Testis (tissue), 5 donors: ENCODE data around the gene OR10H4. TPM values are rescaled to one million over a fixed set of nuclear protein-coding genes. Genes with fewer than 3 reads are reported as not detected.
"Not testable (repeated sequence)": the region's sequence is repeated elsewhere in the genome, so short reads cannot be mapped to it uniquely, and the experiment has no call there.

Experiments
- DNase-seq: peaks from one replicate; pipeline ENCODE4 v3.0.0-alpha.2; 2019
- H3K27ac ChIP-seq, 2 donors: fragments of 200-600 bp; sonication (generic); one replicate each; pipeline ENCODE4 v1.5.1; 2019
- H3K27me3 ChIP-seq: fragments of 200-600 bp; sonication (generic); one replicate; pipeline ENCODE4 v1.5.1; 2019
- H3K36me3 ChIP-seq: fragments of 200-600 bp; sonication (generic); one replicate; pipeline ENCODE4 v1.5.1; 2017; ENCODE audit warnings: low read depth; ENCODE audit errors: missing control alignments
- H3K4me1 ChIP-seq: fragments of 200-600 bp; sonication (generic); one replicate; pipeline ENCODE4 v1.5.1; 2019
- H3K4me3 ChIP-seq, 2 donors: fragments of 200-600 bp; sonication (generic); one replicate each; pipeline ENCODE4 v1.5.1; 2017 to 2019
- H3K9me3 ChIP-seq: fragments of 200-600 bp; sonication (generic); one replicate; pipeline ENCODE4 v1.5.1; 2017
- POLR2A ChIP-seq: fragments of 450-650 bp; IDR thresholded peaks from one replicate; pipeline ENCODE4 v1.6.1; 2017; ENCODE audit warnings: antibody characterized with exemption, mild to moderate bottlenecking, moderate library complexity
- WGBS, 2 donors: methylation state at CpG; one replicate each; pipeline ENCODE4 v1.1.5; 2018; 5-methylcytosine and 5-hydroxymethylcytosine counted together
- intact Hi-C: fragments of 100-400 bp; cut with DNase I; formaldehyde crosslinking; loops from one replicate; pipeline ENCODE4 v1.15.1; 2023; ENCODE audit warnings: low total_unique reads
- long read RNA-seq, 2 donors: transcript quantifications; one replicate each; lab custom pipeline, GENCODE V29; 2026
- polyA plus RNA-seq: library from polyadenylated mRNA; stranded (reverse); fragments of 350-450 nt; fragmentation: Illumina TruSeq; extraction: RNeasy Lipid Tissue Mini Kit (QIAGEN cat#74804); gene quantifications from one replicate; pipeline ENCODE4 v1.2.3, GENCODE V29; 2014; ENCODE audit warnings: low read depth, low replicate concordance; ENCODE audit not compliant: insufficient read depth
- total RNA-seq, 2 donors: library from RNA; depleted of rRNA; stranded (reverse); fragments of >200 nt; gene quantifications; one replicate each; pipeline ENCODE4 v1.2.3, GENCODE V29; 2016
- TF ChIP-seq, protein P1 (sequence below), 3 experiments: fragments of 450-650 bp in 2 of 3; fragments of 200-600 bp in 1 of 3; sonication (generic) in 1 of 3; IDR thresholded peaks; one replicate each; pipeline ENCODE4 v1.5.1; 2016 to 2019; ENCODE audit warnings: antibody characterized with exemption in 3 of 3, mild to moderate bottlenecking in 2 of 3, moderate library complexity in 1 of 3

OR10H4 gene, protein sequence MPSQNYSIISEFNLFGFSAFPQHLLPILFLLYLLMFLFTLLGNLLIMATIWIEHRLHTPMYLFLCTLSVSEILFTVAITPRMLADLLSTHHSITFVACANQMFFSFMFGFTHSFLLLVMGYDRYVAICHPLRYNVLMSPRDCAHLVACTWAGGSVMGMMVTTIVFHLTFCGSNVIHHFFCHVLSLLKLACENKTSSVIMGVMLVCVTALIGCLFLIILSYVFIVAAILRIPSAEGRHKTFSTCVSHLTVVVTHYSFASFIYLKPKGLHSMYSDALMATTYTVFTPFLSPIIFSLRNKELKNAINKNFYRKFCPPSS
- under 1 TPM in 1 of 2 donors, not detected in 1; 0.31 TPM for total RNA-seq
- not detected for polyA plus RNA-seq
- long read RNA-seq, donor 1 = 0 reads
- long read RNA-seq, donor 2 = 0 reads

DNA sequence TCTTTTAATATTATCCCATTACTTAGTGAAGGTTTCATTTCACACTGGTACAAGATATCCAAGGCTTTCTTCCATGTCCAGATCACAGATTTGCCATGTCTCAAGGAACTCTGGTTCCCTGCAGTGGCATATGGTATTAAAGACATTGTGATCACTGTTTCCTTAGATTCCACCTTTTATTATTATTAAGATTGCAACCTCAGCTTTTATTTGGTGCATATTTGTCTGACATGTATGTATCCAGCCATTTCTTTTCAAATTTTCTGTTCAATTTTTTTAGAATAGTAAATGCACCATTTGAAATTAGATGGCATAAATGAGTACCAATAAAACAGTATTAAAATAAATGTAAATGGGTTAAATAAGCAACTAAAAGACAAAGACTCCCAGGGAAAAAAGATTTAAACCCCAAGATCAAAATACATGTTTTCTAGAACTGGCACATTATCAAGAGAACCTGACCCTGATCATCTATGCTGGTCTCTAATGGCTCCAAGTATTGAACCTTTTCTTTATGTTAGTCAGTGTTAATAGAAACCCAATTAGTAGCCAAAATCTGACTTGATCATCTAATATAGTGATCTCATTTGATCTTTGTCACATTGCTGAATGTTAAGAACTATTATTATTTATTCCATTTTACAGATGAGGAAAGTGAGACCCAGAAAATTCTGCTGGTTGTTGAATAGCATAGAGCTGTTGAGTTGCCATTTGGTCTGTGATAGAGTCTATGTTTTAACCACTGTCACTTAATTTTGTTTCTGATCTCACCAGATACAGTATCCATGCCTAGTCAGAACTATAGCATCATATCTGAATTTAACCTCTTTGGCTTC lies at the start of gene OR10H4:
OR10H4 (plus strand) TSS at position 786 of the 836 bp plus-strand sequence; CDS start at position 786, 0 bp downstream.
- Histone ChIP-seq H3K4me3 (no peak within 1 kb of the TSS), H3K36me3 (no peaks in the 10 kb centered on the region), H3K27ac (no peak within 1 kb of the TSS), H3K27me3 (no peaks in the 10 kb centered on the region), H3K4me1 (no peaks in the 10 kb centered on the region), H3K9me3 (no peaks in the 10 kb centered on the region)
- no peak for DNase-seq
- intact Hi-C loops = no loop called here
- no peak for TF ChIP-seq POLR2A
- TF ChIP-seq, protein P1, sequence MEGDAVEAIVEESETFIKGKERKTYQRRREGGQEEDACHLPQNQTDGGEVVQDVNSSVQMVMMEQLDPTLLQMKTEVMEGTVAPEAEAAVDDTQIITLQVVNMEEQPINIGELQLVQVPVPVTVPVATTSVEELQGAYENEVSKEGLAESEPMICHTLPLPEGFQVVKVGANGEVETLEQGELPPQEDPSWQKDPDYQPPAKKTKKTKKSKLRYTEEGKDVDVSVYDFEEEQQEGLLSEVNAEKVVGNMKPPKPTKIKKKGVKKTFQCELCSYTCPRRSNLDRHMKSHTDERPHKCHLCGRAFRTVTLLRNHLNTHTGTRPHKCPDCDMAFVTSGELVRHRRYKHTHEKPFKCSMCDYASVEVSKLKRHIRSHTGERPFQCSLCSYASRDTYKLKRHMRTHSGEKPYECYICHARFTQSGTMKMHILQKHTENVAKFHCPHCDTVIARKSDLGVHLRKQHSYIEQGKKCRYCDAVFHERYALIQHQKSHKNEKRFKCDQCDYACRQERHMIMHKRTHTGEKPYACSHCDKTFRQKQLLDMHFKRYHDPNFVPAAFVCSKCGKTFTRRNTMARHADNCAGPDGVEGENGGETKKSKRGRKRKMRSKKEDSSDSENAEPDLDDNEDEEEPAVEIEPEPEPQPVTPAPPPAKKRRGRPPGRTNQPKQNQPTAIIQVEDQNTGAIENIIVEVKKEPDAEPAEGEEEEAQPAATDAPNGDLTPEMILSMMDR (IDR thresholded peaks at IDR 0.05) = no peak

- H3K9me3 ChIP-seq, H3K27me3 ChIP-seq, H3K4me1 ChIP-seq, DNase-seq, intact Hi-C loops, H3K27ac ChIP-seq, H3K36me3 ChIP-seq: not testable (repeated sequence)
- H3K4me3 ChIP-seq = peak overlapping the region in 1 of 2 donors; percentile 18
- WGBS, 2 donors = 9 to 32% methylated on average over 8 to 29 of the region's 30 CpGs
Measured at GRCh38 chr19:15899561-15899960, 49.2 kb upstream of the OR10H4 start.

DNA sequence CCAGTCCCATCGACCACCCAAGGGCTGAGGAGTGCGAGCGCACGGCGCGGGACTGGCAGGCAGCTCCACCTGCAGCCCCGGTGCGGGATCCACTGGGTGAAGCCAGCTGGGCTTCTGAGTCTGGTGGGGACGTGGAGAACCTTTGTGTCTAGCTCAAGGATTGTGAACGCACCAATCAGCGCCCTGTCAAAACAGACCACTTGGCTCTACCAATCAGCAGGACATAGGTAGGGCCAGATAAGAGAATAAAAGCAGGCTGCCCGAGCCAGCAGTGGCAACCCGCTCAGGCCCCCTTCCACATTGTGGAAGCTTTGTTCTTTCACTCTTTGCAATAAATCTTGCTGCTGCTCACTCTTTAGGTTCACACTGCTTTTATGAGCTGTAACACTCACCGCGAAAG lies 48.8 kb upstream of the OR10H4 start:
- H3K36me3 ChIP-seq, H3K4me1 ChIP-seq, intact Hi-C loops, H3K27ac ChIP-seq, H3K9me3 ChIP-seq, DNase-seq, H3K27me3 ChIP-seq: not testable (repeated sequence)
- H3K4me3 ChIP-seq = peak overlapping the region in 1 of 2 donors; percentile 18
- 6 to 19% methylated on average over 6 to 14 of the region's 15 CpGs for WGBS, 2 donors

- no peaks in the 10 kb centered on the region for H3K9me3 ChIP-seq
- DNase-seq = no peak
- WGBS, 2 donors = 56 to 68% methylated on average over 11 of the region's 11 CpGs
- intact Hi-C loops = no loop called here
- no peak overlapping the region for H3K27ac ChIP-seq
- TF ChIP-seq, protein P1 (IDR thresholded peaks at IDR 0.05) = no peak
- no peak for TF ChIP-seq POLR2A
- no peaks in the 10 kb centered on the region for H3K36me3 ChIP-seq
- no peak overlapping the region for H3K4me3 ChIP-seq
- H3K27me3 ChIP-seq = no peaks in the 10 kb centered on the region
- H3K4me1 ChIP-seq = no peaks in the 10 kb centered on the region
Measured at GRCh38 chr19:15900504-15900903, 48.3 kb upstream of the OR10H4 start.

GRCh38 chr19:15902254-15902653 lies 46.6 kb upstream of the OR10H4 start:
- H3K4me3 ChIP-seq = no peak overlapping the region
- TF ChIP-seq POLR2A = no peak
- TF ChIP-seq, protein P1 (IDR thresholded peaks at IDR 0.05) = no peak
- no peak for DNase-seq
- no peak overlapping the region for H3K27ac ChIP-seq
- intact Hi-C loops = no loop called here
- H3K36me3 ChIP-seq = no peaks in the 10 kb centered on the region
- no peaks in the 10 kb centered on the region for H3K4me1 ChIP-seq
- 68 to 75% methylated on average over 10 to 11 of the region's 11 CpGs for WGBS, 2 donors
- no peaks in the 10 kb centered on the region for H3K27me3 ChIP-seq
- H3K9me3 ChIP-seq = no peaks in the 10 kb centered on the region

GRCh38 chr19:15902898-15903297 lies 45.9 kb upstream of the OR10H4 start:
- H3K4me1 ChIP-seq, H3K9me3 ChIP-seq, H3K36me3 ChIP-seq, H3K27me3 ChIP-seq, H3K27ac ChIP-seq, intact Hi-C loops, DNase-seq: not testable (repeated sequence)
- H3K4me3 ChIP-seq = peak overlapping the region in 1 of 2 donors; percentile 9
- 48 to 80% methylated on average over 7 to 29 of the region's 29 CpGs for WGBS, 2 donors
